MV-4-11 (cell line): ENCODE results near the gene HHATL.
"Not testable (repeated sequence)": the region's sequence is repeated elsewhere in the genome, so short reads cannot be mapped to it uniquely, and the experiment has no call there.

Experiments used
- DNase-seq: peaks from one replicate; lab custom pipeline; 2025; lab: John Stamatoyannopoulos, UW

Gene HHATL

DNA sequence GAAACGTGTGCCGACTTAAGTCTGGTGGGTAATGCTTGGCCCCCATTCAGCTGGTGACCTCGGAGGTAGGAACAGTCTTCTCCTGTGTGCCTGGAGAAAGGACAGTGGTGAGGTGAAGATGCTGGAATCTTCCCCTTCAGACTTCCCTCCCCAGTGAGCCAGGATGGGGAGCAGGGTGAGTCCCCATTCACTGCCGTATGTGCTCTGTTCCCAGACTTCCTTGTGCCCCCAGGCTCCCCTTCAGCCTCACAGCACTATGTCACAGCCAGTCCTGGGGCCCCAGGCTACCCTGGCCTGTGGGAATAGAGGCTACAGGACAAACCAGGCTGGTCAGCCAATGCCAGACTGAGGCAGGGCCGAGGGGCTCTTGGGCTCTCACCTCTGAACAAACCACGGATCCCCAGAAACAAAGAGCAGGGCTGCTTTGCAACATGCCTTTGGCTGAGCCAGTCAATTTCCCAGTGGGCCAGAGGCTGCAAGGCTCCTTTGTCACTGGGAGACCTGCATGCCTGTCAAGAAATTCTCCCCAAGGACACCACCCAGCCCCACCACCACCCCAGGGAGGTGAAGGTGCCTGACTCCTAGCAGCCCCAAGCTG is 31.8 kb upstream of the HHATL start:
- no peak for DNase-seq

DNA sequence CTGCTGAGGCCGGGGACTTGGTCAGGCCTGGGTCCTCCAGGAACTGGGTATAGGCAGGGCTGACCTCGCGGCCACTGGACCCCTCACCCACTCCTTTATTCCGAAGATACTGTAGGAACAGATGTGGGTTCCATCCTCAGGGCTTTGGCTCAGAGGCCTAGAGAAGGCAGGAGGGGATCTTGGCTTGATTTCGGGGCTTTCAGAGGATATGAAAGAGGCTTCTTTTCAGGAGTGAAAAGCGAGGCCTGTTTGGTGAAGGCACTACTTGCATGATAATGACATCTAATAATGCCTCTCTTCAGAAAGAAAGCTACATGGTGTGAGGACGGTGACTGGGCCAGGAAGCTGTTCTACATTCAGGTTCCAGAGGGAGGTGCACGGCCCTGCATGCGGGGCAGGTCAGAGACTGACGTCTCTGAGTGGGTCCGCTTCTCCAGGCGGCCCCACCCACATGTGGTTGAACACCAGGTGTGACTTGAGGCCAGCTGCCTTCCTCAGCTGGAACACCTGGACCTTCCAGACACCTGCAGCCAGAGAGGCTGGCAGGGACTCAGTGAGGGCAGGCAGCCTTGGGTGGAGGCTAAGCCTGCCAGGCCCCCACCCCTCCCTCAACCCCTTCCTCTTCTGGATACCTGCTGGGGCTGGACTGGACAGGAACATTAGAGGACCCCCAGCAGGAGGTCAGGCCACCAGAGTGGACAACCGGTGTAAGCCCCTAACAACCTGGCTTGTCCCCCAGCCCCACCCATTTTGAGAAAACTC is 31.1 kb upstream of the HHATL start:
- no peak for DNase-seq

DNA sequence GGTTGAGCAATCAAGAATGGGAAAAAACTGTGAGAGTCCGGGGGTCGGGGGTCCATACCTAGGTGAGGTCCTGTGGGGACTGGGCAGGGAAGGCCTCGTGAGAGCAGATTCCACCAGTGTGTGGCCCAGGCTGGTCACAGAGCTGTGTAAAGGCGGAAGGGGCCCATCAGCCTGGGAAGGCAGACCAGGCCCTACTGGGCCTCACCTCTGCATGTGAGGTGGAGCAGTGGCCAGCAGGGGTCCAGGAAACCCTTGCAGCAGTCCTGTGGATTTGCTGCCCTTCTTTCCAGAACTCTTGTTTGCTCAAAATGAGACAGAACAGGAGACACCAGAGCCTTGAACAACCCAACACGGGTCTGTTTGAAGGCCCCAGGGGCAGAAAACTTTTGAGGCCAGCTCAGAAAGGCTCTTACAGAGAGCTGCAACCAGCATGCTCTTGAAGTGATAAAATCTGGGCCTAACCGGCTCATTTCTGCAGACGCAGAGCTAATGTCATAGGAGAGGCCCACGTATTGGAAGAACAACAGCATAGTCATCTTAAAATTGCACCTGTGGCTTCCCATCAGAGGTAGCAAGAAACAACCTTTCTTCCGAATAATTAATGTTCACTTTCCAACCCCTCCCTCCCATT is 30.3 kb upstream of the HHATL start:
- no peak for DNase-seq

DNA sequence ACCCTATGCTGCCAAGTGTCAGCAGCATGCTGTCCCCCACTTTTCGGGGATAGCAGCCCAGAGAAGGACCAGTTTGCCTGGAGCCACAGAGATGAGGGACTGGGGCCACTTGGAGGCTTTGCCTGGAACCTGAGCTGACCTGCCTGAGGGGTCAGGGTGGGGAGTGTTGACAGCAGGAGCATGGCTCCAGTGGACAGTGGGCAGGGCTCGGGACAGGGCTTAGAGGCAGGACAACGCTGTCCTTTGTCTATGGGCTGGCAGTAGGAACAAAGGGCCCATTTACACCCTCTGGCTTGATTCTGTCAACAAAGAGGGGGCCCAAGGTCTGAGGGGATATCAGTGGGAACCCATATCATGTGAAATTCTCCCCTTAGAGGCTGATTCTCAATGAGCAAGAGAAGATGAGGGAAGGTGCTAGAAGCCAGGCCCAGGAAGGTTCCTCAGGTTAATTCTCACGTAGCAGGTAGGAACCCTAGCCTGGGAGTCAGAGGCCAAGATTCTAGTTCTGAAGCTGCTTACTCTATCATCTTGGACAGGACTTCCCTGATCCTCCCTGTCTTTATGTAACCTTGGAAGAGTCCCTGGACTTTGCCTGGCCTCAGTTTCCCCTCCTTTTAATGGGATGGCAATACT is 29.7 kb upstream of the HHATL start:
- DNase-seq: no peak

DNA sequence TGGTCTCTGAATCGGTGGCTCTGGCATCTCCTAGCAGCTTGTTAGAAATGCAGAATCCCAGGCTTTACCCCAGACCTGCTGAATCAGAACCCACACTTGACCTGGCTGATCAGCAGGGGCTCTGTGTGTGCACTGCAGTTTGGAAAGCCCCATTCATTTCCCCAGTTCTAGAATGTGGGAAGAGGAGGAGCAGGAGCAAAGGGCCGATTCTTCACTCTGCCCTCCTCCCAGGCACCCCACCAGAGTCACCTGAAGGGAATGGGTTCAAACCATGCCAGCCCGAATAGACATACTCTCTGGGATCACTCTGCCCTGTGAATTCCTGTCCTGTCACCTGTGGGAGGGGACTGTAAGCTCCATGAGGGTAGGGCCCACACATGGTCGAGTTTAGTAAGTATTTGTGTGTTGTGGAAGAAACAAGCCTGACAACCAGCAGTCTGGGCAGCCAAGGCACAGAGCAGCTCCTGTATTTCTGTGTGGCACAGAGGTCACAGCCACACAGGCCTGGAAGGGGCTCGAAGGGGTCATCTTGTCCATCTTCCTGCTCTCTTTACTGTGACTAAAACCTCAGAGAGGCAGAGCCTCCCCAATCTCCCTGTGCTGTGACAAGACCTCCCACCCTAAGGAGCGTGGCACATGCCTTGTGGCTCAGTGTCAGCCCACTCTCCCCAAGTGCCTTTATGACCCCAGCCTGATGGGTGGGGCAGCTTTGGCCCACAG is 29.0 kb upstream of the HHATL start:
- no peak for DNase-seq

DNA sequence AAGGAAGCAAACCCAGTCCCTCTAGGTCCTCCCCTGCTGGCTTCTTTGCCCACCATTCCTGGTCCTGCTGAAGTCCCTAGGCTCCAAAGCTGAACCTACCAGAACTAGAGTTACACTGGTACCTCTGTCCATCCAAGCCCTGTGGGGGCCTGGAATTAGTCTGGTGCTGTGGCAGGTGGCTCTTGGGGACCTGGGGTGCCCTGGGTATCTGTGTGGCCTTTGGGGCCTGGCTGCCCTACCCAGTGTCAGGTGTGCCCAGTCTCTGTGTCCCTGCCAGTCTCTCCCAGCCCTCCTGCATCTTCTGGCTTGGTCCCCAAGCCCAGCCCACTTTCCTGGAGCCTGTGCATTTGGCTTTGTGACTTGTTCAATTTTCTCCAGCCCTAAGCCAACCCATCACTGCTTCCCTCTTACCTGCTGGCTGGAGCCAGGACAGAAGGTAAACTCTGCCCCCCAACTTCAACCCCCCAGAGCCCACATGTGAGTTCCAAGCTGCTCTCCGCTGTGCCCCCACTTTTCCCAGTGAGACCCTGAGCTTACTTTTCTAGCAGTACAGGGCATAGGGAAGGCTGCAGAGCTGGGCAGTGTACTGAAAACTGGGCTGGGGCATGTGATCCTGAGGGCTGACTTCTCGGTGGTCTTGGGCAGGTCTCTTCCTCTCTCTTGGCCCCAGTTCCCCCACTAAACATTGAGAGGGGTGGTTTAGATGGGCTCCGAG is 28.3 kb upstream of the HHATL start:
- DNase-seq: no peak

DNA sequence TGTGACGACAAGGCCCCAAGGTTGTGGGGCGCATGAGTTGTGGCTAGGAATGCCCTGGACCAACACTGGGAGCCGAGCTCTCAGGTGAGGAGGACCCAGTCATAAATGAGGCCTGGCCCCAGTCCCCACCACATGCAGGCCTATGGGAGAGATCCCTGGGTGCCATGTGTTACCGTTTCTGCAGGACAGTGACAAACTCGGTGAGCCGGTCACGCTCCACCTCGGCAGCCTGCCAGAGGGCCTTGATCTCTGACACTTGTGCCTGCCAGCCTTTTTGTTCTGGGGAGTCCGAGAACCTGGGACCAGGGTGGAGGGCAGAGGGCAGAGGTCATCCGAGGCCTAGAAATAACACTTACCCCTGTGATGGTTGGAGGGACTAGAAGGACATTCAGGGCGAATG is 27.7 kb upstream of the HHATL start:
- DNase-seq: no peak

DNA sequence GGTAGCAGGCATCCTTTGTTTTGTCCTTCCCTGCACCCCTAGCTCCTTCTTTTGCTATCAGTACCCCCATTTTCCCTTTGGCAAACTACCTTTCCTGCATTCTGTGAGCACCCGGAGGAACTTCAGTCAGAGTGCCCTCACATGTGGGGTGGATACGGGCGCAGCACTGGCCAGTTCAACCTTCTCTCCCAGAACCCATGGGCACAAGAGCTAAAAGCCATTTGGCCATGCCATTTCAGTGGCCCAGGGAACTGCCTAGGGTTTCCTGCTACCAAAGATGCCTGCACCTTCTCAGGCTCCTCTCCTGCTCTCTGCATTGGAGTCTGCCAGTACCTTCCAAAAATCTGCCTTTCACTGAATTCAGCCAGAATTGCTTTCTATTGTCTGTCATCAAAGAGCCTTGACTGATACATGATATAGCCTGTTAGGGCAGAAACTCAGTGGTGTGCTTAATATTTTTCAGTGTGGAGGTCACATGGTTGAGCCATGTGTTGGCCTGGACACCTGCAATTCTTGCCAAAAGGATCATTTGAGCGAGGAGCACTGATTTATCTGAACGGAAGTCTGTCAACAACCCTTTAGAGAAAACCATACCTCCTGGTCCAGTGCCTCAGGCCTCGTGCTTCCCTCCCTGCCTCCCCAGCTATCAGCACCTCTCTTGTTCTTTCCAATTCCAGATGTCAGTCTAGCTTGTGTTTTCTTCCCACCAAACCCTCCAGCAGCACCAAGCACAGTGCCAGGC is 27.0 kb upstream of the HHATL start:
- DNase-seq: no peak

DNA sequence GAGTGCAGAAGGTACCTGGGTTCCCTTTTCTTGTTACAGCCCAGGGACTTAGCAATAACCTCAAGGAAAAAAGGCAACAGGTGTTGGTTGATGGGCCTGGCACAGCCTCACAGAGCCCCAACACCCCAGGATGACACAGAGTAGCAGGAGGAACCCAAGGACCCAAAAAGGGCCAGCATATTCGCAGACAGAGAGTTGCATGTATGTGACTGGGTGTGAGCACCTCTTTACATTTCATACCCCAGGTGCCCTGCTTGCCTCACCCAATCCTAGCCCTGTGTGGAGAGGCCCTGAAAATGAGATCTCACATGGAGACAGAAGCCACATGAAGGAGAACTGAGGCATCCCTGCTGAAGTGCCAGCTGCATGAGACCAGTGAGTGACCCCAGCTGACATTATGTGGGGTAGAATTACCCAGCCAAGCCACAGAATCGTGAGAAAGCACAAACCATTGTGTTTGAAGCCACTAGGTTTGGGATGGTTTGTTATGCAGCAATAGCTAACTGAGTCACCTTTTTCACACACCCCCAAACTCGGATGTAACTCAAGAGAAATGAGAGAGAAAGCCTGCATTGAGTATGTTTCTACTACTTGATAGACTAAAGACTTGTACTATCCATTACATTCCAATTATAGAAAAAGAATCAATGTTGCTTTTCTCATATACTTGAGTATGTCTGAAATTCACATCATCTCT is 26.2 kb upstream of the HHATL start:
- DNase-seq: no peak

DNA sequence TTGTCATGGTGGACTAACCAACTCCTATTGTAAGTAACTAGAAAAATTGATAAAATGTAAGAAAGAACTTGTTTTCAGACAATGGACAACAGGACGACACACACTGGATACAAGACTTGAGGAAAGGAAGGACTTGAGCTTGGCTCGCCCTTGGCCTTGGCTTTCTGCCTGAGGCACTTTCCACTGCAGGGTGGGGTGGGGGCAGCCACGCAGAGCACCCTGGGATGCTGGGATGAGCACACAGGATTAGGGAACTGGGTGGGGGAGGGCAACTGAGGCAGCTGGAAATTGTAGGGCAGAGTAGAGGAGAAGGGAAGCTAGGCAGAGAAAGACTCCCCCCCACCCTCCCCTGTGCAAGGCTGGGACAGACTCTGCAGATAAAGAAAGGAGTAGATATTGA is 25.5 kb upstream of the HHATL start:
- no peak for DNase-seq

DNA sequence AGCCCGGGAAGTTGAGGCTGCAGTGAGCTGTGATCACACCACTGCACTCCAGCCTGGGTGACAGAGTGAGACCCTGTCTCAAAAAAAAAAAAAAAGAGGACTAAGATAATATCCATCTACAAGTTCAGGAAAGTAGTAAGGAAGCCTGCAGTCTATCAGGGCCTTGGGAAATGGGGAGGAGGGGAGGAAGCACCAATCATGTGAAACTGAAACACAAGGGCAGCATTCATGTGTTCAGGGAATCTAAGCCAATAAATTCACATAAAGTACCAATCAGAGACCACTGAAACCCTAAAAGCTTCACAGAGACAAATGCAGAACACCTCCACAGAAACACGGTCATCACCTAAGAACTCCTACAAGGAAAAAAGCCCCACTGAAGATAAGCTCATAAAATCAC is 22.9 kb upstream of the HHATL start:
- no peak for DNase-seq

DNA sequence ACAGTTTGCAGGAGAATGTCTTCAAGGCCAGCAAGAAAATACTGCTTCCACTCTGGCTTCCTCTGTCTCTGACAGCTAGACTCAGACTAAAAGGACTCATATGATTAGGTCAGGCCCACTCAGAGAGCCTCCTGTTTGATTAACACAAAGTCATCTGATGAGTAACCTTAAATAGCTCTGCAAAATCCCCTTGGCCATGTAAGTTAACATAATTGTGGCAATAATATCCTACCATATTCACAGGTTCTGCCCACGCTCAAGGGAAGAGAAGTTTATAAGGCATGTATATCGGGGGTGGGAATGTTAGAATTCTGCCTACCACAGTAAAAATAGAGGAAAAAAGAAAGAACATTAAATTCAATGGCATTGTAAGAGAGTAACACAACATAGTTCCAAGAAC is 20.6 kb upstream of the HHATL start:
- DNase-seq: no peak

DNA sequence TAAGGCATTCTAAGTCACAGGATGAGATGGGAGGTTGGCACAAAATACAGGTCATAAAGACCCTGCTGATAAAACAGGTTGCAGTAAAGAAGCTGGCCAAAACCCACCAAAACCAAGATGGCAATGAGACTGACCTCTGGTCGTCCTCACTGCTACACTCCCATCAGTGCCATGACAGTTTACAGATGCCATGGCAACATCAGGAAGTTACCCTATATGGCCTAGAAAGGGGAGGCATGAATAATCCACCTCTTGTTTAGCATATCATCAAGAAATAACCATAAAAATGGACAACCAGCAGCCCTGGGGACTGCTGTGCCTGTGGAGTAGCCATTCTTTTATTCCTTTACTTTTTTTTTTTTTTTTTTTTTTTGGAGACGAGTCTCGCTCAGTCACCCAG is 19.8 kb upstream of the HHATL start:
- DNase-seq: not testable (repeated sequence)

DNA sequence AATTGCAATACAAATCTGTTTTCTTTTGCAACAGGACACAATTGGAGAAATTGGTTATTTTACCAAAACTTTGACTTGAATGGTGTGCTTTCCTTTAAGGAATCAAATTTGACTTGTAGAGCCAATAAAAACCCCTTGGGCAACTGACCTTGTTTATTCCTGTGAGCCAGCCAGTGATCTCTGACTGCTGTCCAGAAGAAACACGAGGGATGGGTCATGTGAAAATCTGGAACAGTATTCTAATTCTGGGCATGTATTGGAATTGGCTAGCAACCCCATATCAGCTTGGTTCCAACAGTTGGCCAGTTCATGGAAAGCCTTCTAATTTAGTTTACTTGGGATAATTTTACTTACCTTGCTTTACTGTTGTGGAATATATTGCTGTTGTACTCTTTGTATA is 19.1 kb upstream of the HHATL start:
- no peak for DNase-seq

DNA sequence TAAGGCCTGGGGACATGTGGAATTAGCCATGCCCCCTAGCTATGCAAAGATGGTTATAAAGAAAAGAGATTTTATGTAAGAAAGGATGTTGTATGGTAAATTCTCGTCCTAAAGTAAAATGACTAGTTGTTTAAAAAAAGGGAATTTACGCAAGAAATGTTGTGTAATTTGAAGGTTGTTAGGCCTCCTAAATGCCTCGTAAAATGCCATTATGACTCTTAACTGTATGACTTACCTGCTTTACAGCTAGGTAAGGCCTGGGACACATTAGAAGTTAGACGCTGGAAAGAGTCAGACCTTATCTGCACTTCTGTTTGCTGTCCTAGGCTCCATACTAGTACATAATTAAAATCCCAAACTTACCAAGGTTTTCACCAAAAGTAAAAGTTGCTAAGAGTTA is 17.5 kb upstream of the HHATL start:
- peak; percentile 38 for DNase-seq

DNA sequence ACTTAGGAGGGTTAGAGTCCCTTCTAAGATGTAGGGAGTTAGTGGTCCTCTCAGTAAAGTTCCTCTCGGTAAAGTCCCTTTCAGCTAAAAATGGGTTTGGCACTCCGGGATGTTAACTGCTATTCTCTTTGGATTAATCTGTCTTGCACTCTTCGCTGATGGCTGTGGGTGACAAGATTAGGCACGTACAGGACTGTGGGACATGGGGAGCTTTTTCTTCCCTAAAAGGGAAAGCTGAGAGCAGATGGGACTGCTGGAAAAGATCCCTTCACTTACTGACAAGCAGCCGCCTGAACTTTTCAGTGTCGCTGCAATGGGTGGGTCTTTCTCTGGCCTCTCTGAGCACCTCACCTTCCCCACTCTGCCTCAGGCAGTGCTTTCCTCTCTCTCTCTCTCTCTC is 16.4 kb upstream of the HHATL start:
- DNase-seq: no peak

DNA sequence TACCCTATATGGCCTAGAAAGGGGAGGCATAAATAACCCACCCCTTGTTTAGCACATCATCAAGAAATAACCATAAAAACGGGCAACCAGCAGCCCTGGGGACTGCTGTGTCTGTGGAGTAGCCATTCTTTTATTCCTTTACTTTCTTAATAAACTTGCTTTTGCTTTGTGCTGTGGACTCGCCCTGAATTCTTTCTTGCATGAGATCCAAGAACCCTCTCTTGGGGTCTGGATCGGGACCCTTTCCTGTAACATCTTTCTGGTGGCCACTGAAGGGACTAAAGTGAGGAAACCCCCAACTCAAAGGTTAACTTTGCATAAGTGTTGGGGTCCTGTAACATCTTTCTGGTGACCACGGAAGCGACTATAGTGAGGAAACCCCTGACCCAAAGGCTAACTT is 15.7 kb upstream of the HHATL start:
- DNase-seq: no peak

DNA sequence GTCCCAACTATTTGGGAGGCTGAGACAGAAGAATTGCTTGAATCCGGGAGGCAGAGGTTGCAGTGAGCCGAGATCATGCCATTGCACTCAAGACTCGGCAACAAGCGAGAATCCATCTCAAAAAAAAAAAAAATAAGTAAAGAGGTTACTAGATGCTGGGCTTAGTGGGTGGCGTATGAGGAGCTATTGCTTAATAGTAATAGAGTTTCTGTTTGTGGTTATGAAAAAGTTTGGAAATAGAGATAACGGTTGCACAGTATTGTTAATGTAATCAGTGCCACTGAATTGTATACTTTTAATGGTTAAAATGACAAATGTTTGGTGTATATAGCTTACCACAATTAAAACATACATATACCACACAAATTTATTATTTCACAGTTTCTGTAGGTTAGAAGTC is 14.7 kb upstream of the HHATL start:
- peak; percentile 79 for DNase-seq

DNA sequence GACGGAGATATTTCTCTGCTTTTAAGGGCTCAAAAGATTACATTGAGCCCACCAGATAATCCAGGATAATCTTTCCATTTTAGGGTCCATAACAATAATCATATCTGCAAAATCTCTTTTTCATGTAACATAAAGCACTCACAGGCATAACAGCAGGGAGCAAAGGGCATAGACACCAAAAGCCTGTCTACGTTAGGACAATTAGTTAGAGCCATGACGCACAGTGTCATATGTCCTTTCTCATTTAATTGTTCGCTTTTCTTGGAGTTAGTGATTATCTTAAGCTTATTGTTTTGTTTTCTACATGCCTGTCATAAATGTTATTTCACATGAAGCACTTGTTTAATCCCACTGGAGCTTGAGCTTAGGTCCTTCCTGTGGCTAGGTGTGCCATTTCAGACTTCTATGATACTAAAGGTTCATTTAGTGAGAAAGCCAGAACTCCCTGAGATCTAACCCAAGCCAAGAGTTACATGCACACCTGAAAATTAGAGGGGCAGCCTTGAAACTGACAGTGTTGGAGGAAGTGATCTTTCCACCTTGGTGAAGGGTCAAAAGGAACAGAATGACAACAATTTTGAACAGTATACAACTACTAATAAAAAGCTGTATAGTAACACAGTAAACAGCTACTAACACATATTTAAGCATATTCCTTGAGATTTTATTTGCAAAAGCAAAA is 11.7 kb upstream of the HHATL start:
- no peak for DNase-seq

DNA sequence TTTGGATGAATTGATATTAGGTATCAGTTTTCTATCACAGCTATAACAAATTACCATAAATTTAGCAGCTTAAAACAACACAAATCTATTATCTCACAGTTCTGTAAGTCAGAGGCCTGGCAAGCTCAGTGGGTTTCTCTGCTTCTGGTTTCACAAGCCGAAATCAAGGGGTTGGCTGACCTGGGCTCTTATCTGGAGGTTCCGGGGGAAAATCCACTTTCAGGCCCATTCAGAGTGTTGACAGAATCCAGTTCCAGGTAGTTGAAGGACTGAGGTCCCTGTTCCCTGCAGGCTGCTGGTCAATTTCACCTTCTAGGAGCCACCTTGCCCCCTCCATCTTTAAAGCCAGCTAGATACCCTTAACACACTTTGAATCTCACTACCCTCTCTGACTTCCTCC is 11.1 kb upstream of the HHATL start:
- peak; percentile 23 for DNase-seq
